Small intestine (tissue), 16 donors: ENCODE results near the gene AP3S2. TPM values are rescaled to one million over a fixed set of nuclear protein-coding genes. Genes with fewer than 3 reads are reported as not detected.
"Not testable (repeated sequence)": the region's sequence is repeated elsewhere in the genome, so short reads cannot be mapped to it uniquely, and the experiment has no call there.

Source experiments
- DNase-seq, 2 donors: peaks; one replicate each; pipeline versions ENCODE4 v3.0.0 to v3.0.0-alpha.2; 2013
- FAIRE-seq: peaks from 2 replicates; lab custom pipeline; 2012; peaks lifted over from hg19 to GRCh38; lab: Jason Lieb, UNC
- H3K27ac ChIP-seq, 3 donors: one replicate each; pipeline ENCODE4 v1.5.1; 2013; ENCODE audit warnings: low read length in 2 of 3, mild to moderate bottlenecking in 2 of 3, control low read depth in 1 of 3, inconsistent platforms in 1 of 3, low read depth in 1 of 3, moderate library complexity in 1 of 3
- H3K27me3 ChIP-seq, 3 donors: one replicate each; pipeline ENCODE4 v1.6.1; 2013; ENCODE audit warnings: low read length in 3 of 3, inconsistent platforms in 1 of 3; ENCODE audit not compliant: control insufficient read depth in 3 of 3, insufficient read depth in 3 of 3
- H3K36me3 ChIP-seq, 3 donors: one replicate each; pipeline ENCODE4 v1.6.1; 2013; ENCODE audit warnings: low read length in 3 of 3, inconsistent platforms in 1 of 3, low read depth in 1 of 3, mild to moderate bottlenecking in 1 of 3, moderate library complexity in 1 of 3; ENCODE audit not compliant: control insufficient read depth in 3 of 3, insufficient read depth in 2 of 3
- H3K4me1 ChIP-seq, 3 donors: one replicate each; pipeline ENCODE4 v1.6.1; 2013; ENCODE audit warnings: low read length in 2 of 3, inconsistent platforms in 1 of 3, low read depth in 1 of 3, mild to moderate bottlenecking in 1 of 3, moderate library complexity in 1 of 3; ENCODE audit not compliant: control insufficient read depth in 3 of 3, insufficient read depth in 2 of 3
- H3K4me3 ChIP-seq, 3 donors: one replicate each; pipeline ENCODE4 v1.5.1; 2013; ENCODE audit warnings: low read length in 3 of 3, control low read depth in 1 of 3, inconsistent platforms in 1 of 3, low read depth in 1 of 3, mild to moderate bottlenecking in 1 of 3, moderate library complexity in 1 of 3
- H3K9me3 ChIP-seq, 2 donors: one replicate each; pipeline ENCODE4 v1.6.1; 2013; ENCODE audit warnings: low read depth in 1 of 2, low read length in 1 of 2; ENCODE audit not compliant: control insufficient read depth in 2 of 2, insufficient read depth in 1 of 2
- WGBS, 3 donors: extraction: QIAGEN DNeasy Blood & Tissue Kit; methylation state at CpG; one replicate each; pipeline ENCODE4 v1.1.7; 2013; 5-methylcytosine and 5-hydroxymethylcytosine counted together
- long read RNA-seq, 10 donors: transcript quantifications; one replicate each; lab custom pipeline, GENCODE V29; 2026
- polyA plus RNA-seq, 4 donors: library from polyadenylated mRNA; stranded (reverse) in 3 of 4; unstranded in 1 of 4; fragments of 200-250 nt in 3 of 4; fragments of 120-200 nt in 1 of 4; gene quantifications; one replicate each; pipeline versions ENCODE4 v1.2.1 to v1.2.3, GENCODE V29; 2013
- donor health status: healthy with polysubstance abuse.
- donor health status: control.
- donor health status: control.
- donor health status: Bipolar disorder and iron deficiency.
- donor health status: healthy.

Gene AP3S2
- polyA plus RNA-seq, result 10 to 100 TPM; 22.7 to 33.3 (median 27.6) TPM
- long read RNA-seq, donor 1, result 0 reads
- long read RNA-seq, donor 2, partial matches to known transcripts, result 0 of 3 reads
- long read RNA-seq, donor 2, other reads (novel, unspliced or antisense), result 0 of 3 reads
- long read RNA-seq, donor 3, full-length matches to known transcripts, result 9 of 9 reads
- long read RNA-seq, donor 3, partial matches to known transcripts, result 0 of 9 reads
- long read RNA-seq, donor 3, other reads (novel, unspliced or antisense), result 0 of 9 reads
- long read RNA-seq, donor 4, partial matches to known transcripts, result 0 of 1 reads
- long read RNA-seq, donor 4, other reads (novel, unspliced or antisense), result 0 of 1 reads
- long read RNA-seq, donor 5, full-length matches to known transcripts, result 2 of 2 reads
- long read RNA-seq, donor 5, partial matches to known transcripts, result 0 of 2 reads
- long read RNA-seq, donor 5, other reads (novel, unspliced or antisense), result 0 of 2 reads
- long read RNA-seq, donor 6, full-length matches to known transcripts, result 7 of 7 reads
- long read RNA-seq, donor 6, partial matches to known transcripts, result 0 of 7 reads
- long read RNA-seq, donor 6, other reads (novel, unspliced or antisense), result 0 of 7 reads
- long read RNA-seq, donor 7, full-length matches to known transcripts, result 17 of 17 reads
- long read RNA-seq, donor 7, partial matches to known transcripts, result 0 of 17 reads
- long read RNA-seq, donor 7, other reads (novel, unspliced or antisense), result 0 of 17 reads
- long read RNA-seq, donor 8, result 0 reads
- long read RNA-seq, donor 9, full-length matches to known transcripts, result 3 of 3 reads
- long read RNA-seq, donor 9, partial matches to known transcripts, result 0 of 3 reads
- long read RNA-seq, donor 9, other reads (novel, unspliced or antisense), result 0 of 3 reads
- long read RNA-seq, donor 10, full-length matches to known transcripts, result 17 of 17 reads
- long read RNA-seq, donor 10, partial matches to known transcripts, result 0 of 17 reads
- long read RNA-seq, donor 10, other reads (novel, unspliced or antisense), result 0 of 17 reads

DNA sequence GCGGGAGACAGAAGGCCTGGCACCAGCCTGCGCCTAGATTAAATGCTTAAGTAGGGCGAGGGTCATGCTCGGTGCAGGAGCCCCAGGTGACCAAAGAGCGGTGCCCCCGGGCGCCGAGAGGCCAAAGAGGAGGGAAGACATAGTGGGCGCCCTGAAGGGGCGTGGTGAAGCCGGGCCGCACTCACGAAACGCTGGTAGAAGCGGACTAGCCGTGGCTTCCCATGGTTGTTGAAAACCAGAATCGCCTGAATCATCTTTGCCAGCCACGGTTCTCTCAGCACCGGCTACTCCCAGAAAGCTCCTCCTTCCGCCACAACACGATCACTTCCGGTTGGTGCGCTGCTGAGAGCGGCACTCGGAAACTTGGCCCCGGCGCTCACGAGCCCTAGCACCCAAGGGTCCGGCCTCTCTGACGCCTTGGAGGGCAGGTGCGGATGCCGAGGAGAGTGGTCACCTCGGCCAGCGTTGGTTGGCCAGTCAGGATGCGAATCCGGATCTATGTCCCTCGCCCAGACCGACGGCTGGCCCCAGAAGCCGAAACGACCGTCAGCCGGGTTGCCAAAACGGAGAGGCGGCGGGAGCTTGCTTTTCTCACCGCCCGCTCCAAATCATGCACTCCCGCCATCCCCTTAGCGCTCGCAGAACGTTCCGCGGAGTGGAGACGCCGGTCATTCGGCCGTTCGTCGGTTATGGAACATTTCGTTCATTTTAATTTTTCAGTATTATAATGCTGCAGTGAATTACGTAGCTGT lies at the start of gene AP3S2:
Gene AP3S2, minus strand, starts transcription at position 299 of the 752 bp plus-strand sequence. Its CDS starts 45 bp downstream, at position 254.
- 0% methylated on average over 55 to 62 of the region's 62 CpGs for WGBS, 3 donors
- Histone ChIP-seq H3K9me3 (no peaks in the 10 kb centered on the region), H3K27ac (peak within 1 kb of the TSS; percentile 74 to 95 (median 90)), H3K4me3 (peak within 1 kb of the TSS; percentile 74 to 90 (median 84)), H3K36me3 (peaks cover 0 to 1% (median 0%) of the 10 kb centered on the region in 3 donors), H3K4me1 (peaks cover 0 to 3% (median 2%) of the 10 kb centered on the region in 3 donors), H3K27me3 (no peaks in the 10 kb centered on the region)
- DNase-seq (peak; percentile 95 to 97), FAIRE-seq (no peak)

- no peaks in the 10 kb centered on the region for H3K27me3 ChIP-seq
- no peak for FAIRE-seq
- H3K9me3 ChIP-seq, result peaks cover 0 to 2% of the 10 kb centered on the region in 2 donors
- no peak overlapping the region for H3K4me3 ChIP-seq
- no peak overlapping the region for H3K27ac ChIP-seq
- H3K36me3 ChIP-seq, result no peaks in the 10 kb centered on the region
- H3K4me1 ChIP-seq, result no peaks in the 10 kb centered on the region
- 86 to 95% (median 89%) methylated on average over 3 of the region's 3 CpGs for WGBS, 3 donors
- no peak for DNase-seq
Observed at GRCh38 chr15:89939910-89940309, 46.1 kb upstream of the AP3S2 start.

DNA sequence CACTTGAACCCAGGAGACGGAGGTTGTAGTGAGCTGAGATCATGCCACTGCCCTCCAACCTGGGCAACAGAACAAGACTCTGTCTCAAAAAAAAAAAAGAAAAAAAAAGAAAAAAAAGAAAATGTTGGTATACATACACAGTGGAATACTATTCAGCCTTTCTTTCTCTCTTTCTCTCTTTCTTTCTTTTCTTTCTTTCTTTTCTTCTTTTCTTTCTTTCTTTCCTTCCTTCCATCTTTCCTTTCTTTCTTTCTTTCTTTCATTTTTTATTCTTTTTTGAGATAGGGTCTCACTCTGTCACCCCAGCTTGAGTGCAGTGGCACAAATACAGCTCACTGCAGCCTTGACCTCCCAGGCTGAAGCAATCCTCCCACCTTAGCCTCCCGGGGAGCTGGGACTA lies 45.6 kb upstream of the AP3S2 start:
- not testable (repeated sequence) for H3K4me1 ChIP-seq, H3K36me3 ChIP-seq, H3K27ac ChIP-seq, DNase-seq, H3K27me3 ChIP-seq, H3K9me3 ChIP-seq, FAIRE-seq, H3K4me3 ChIP-seq
- WGBS, 3 donors, result 78 to 86% (median 86%) methylated on average over 2 of the region's 2 CpGs

DNA sequence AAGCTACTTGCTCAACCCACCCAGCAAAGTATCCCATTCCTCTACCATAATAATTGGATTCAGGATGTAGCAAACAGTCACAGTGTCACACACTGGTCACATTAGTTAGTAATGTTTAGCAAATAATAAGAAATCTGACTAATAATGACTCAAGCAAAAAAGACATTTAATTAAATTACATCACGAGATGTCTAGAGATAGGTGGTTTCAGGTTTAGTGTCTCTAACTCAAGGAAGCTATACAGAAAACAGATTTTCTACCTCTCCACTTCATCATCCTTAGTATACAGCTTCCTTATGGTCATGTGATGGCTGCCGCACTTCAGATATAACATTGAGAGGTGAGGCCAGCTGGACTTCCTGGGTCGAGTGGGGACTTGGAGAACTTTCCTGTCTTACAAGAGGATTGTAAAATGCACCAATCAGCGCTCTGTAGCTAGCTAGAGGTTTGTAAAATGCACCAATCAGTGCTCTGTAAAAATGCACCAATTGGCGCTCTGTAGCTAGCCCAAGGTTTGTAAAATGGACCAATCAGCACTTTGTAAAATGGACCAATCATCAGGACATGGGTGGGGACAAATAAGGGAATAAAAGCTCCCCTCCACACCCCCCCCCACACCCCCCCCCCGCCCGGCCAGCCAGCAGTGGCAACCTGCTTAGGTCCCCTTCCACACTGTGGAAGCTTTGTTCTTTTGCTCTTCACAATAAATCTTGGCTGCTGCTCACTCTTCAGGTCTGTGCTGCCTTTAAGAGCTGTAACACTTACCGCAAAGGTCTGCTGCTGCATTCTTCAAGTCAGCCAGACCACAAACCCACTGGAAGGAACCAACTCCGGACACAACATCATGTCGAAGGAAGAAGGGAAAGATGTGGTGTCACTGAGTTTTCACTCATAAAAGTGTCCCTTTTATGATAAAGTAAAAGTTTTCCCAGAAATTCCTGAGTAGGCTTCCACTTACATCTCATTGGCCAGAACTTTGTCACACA lies 43.9 kb upstream of the AP3S2 start:
- no peak overlapping the region for H3K27ac ChIP-seq
- DNase-seq, result no peak
- no peak overlapping the region for H3K4me3 ChIP-seq
- no peaks in the 10 kb centered on the region for H3K27me3 ChIP-seq
- no peaks in the 10 kb centered on the region for H3K4me1 ChIP-seq
- H3K36me3 ChIP-seq, result no peaks in the 10 kb centered on the region
- no peak for FAIRE-seq
- 72 to 89% (median 77%) methylated on average over 10 of the region's 10 CpGs for WGBS, 3 donors
- peaks cover 0 to 2% of the 10 kb centered on the region in 2 donors for H3K9me3 ChIP-seq

DNA sequence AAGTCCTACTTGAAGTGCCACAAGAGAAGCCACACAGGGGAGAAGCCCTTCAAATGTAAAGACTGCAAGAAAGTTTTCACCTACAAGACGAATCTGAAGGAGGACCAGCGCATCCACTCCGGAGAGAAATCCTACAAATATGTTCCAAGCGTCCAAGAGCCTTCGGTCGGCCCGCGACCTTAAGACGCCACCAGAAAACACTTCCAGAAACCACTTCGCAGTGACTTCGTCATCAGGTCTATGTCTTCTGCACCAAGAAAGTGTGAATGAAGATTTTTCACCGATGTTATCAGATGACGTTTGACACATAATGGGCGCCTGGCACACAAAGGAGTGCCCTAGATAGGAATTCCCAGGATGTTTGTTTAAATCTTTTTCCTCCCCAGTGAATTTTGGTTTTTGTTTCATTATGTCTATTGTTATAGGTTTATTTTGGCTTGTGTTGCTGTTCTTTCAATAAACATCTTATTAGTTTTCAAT lies 43.0 kb upstream of the AP3S2 start:
- FAIRE-seq (no peak), DNase-seq (no peak)
- H3K9me3 ChIP-seq, result peaks cover 0 to 2% of the 10 kb centered on the region in 2 donors
- H3K27me3 ChIP-seq, result no peaks in the 10 kb centered on the region
- H3K36me3 ChIP-seq, result no peaks in the 10 kb centered on the region
- no peak overlapping the region for H3K27ac ChIP-seq
- no peaks in the 10 kb centered on the region for H3K4me1 ChIP-seq
- 92% methylated on average over 14 of the region's 14 CpGs for WGBS, 3 donors
- H3K4me3 ChIP-seq, result no peak overlapping the region

DNA sequence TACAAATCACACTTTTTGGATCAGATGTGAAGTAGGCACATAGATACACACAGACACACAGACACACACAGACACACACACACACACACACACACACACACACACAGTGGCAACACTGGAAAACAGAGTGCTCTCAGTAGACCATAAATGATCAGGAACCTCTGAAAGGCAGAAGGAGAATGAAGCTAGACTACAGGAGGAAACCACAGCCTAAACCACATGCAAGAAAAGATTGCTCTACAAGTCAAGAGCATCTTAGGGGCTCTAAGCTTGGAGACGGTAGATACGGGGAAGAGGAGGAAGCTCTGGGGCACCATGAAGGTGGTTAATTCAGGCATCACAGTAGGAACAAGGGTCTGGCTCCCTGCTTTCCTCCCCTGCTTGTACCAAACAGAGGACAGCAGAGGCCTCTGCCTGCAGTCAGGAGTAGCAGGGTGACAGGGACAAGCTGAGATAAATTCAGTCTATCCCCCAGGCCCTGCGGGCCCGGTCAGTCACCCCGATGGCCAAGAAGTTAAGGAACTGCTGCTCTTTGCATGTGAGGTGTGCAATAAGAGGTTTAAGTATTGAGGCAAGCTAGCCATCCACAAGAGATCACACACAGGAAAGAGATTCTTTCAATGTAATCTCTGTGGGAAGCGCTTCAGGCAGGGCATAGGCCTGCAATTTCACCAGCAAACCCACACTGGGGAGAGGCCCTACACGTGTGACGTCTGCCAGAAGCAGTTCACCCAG lies 42.4 kb upstream of the AP3S2 start:
- no peak for FAIRE-seq
- no peaks in the 10 kb centered on the region for H3K36me3 ChIP-seq
- no peak for DNase-seq

GRCh38 chr15:89932880-89933279 lies 39.1 kb upstream of the AP3S2 start:
- no peaks in the 10 kb centered on the region for H3K4me1 ChIP-seq
- H3K27ac ChIP-seq, result no peak overlapping the region
- DNase-seq (no peak), FAIRE-seq (peak; percentile 26)
- WGBS, 3 donors, result 95 to 98% (median 98%) methylated on average over 3 of the region's 3 CpGs
- no peaks in the 10 kb centered on the region for H3K36me3 ChIP-seq
- H3K27me3 ChIP-seq, result no peaks in the 10 kb centered on the region
- peaks cover 0 to under 1% of the 10 kb centered on the region in 2 donors for H3K9me3 ChIP-seq
- no peak overlapping the region for H3K4me3 ChIP-seq

More for the DNA sequence above, 42.4 kb upstream of the AP3S2 start:
- Histone ChIP-seq H3K4me1 (no peaks in the 10 kb centered on the region), H3K4me3 (no peak overlapping the region), H3K27me3 (no peaks in the 10 kb centered on the region), H3K27ac (no peak overlapping the region), H3K9me3 (peaks cover 0 to 2% of the 10 kb centered on the region in 2 donors)
- WGBS, 3 donors, result 75 to 89% (median 77%) methylated on average over 8 of the region's 8 CpGs
